ENCODE data around the gene NDFIP1. TPM values are rescaled to one million over a fixed set of nuclear protein-coding genes. Genes with fewer than 3 reads are reported as not detected.

The NDFIP1 gene
- total and polyA plus RNA-seq, 2 of the 4 experiments (the other 2 are of a cell fraction): 7.7 to 15.4 TPM

DNA sequence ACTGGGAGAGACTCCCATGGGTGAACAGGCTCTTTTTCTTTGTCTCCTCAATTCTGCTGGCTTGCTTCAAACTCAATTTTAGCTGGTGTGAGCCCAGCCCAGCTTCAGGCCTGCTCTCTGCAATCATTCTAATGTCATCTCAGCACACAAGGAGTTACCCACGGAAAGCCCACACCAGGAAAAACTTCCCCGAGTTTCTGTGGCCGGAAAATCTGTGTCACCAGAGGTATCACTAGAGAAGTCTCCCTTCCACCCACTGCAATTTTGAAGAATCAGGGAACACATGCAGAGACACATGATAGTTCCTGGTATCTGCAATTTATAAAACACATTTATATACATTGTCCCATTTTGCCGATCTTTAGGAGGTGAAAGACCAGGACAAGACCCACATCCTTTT, 13.5 kb upstream of the NDFIP1 start:
- no peak overlapping the region for H3K27ac ChIP-seq (ENCODE audit: insufficient read depth, low read length)
- no peak overlapping the region for H2AK5ac ChIP-seq (ENCODE audit: low read depth, low read length)
- H3K79me1 ChIP-seq (ENCODE audit: low read depth in 1 of 2, low read length in 2 of 2): no peaks in the 10 kb centered on the region
- no peak overlapping the region for H3K14ac ChIP-seq (replicated peaks; ENCODE audit: low read depth, low read length)
- H3K18ac ChIP-seq (ENCODE audit: low read depth, low read length): no peak overlapping the region
- H4K5ac ChIP-seq (ENCODE audit: low read depth, low read length): no peak overlapping the region
- H3K4me2 ChIP-seq (ENCODE audit: low read depth, low read length): no peak overlapping the region
- no peaks in the 10 kb centered on the region for H3K9me3 ChIP-seq (ENCODE audit: control insufficient read depth, insufficient read depth, low read length)
- no peak overlapping the region for H3K23ac ChIP-seq (ENCODE audit: low read depth, low read length)
- H3K9me1 ChIP-seq (ENCODE audit: insufficient read depth, low read length): no peaks in the 10 kb centered on the region
- no peak overlapping the region for H3K56ac ChIP-seq (ENCODE audit: extremely low read depth, insufficient read depth, low read length)
- no peak overlapping the region for H3K4ac ChIP-seq (ENCODE audit: low read depth, low read length)
- dilution Hi-C loops (cut with HindIII; ENCODE audit: low sequenced_read_pairs, unreplicated experiment) (no loop called here), in situ Hi-C loops (cut with MboI; ENCODE audit: low sequenced_read_pairs) (no loop called here), intact Hi-C loops (cut with micrococcal nuclease) (no loop called here)
- no peak overlapping the region for H2AFZ ChIP-seq (replicated peaks; ENCODE audit: low read length, poor library complexity)
- H2AK9ac ChIP-seq (replicated peaks; ENCODE audit: low read depth, low read length, poor library complexity): no peak overlapping the region
- H2BK20ac ChIP-seq (ENCODE audit: low read depth, low read length): no peak overlapping the region
- no peak overlapping the region for H2BK120ac ChIP-seq (ENCODE audit: low read depth, low read length)
- POLR2A ChIA-PET (ENCODE audit: unreplicated experiment): no interaction called here
- no peak overlapping the region for H2BK15ac ChIP-seq (ENCODE audit: low read depth, low read length)
- no peak overlapping the region for H3K9ac ChIP-seq (ENCODE audit: low read depth, low read length)
- no peak for TF ChIP-seq SMC3 (IDR thresholded peaks at IDR 0.05; ENCODE audit: low read depth, low read length)
- TF ChIP-seq, protein P1, sequence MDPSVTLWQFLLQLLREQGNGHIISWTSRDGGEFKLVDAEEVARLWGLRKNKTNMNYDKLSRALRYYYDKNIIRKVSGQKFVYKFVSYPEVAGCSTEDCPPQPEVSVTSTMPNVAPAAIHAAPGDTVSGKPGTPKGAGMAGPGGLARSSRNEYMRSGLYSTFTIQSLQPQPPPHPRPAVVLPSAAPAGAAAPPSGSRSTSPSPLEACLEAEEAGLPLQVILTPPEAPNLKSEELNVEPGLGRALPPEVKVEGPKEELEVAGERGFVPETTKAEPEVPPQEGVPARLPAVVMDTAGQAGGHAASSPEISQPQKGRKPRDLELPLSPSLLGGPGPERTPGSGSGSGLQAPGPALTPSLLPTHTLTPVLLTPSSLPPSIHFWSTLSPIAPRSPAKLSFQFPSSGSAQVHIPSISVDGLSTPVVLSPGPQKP (IDR thresholded peaks at IDR 0.05; ENCODE audit: borderline replicate concordance, low read depth, low read length): no peak
- TF ChIP-seq, protein P2, sequence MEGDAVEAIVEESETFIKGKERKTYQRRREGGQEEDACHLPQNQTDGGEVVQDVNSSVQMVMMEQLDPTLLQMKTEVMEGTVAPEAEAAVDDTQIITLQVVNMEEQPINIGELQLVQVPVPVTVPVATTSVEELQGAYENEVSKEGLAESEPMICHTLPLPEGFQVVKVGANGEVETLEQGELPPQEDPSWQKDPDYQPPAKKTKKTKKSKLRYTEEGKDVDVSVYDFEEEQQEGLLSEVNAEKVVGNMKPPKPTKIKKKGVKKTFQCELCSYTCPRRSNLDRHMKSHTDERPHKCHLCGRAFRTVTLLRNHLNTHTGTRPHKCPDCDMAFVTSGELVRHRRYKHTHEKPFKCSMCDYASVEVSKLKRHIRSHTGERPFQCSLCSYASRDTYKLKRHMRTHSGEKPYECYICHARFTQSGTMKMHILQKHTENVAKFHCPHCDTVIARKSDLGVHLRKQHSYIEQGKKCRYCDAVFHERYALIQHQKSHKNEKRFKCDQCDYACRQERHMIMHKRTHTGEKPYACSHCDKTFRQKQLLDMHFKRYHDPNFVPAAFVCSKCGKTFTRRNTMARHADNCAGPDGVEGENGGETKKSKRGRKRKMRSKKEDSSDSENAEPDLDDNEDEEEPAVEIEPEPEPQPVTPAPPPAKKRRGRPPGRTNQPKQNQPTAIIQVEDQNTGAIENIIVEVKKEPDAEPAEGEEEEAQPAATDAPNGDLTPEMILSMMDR (conservative IDR thresholded peaks at IDR 0.05; ENCODE audit: low read depth, low read length): no peak
- TF ChIP-seq MAFK (IDR thresholded peaks at IDR 0.05; ENCODE audit: low read depth, low read length): no peak
- no peak for TF ChIP-seq CHD1 (IDR thresholded peaks at IDR 0.05; ENCODE audit: low read depth, low read length)
- no peak for TF ChIP-seq POLR2A (IDR thresholded peaks at IDR 0.05; ENCODE audit: low read depth, low read length)
- no peak for TF ChIP-seq MAZ (IDR thresholded peaks at IDR 0.05; ENCODE audit: borderline replicate concordance, low read depth, low read length)
- TF ChIP-seq CEBPB (IDR thresholded peaks at IDR 0.05; ENCODE audit: low read depth, low read length): no peak
- no peak for TF ChIP-seq MXI1 (IDR thresholded peaks at IDR 0.05; ENCODE audit: borderline replicate concordance, low read depth, low read length)
- TF ChIP-seq, protein P3, sequence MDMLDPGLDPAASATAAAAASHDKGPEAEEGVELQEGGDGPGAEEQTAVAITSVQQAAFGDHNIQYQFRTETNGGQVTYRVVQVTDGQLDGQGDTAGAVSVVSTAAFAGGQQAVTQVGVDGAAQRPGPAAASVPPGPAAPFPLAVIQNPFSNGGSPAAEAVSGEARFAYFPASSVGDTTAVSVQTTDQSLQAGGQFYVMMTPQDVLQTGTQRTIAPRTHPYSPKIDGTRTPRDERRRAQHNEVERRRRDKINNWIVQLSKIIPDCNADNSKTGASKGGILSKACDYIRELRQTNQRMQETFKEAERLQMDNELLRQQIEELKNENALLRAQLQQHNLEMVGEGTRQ (IDR thresholded peaks at IDR 0.05; ENCODE audit: low read depth, low read length): no peak
- no peak for TF ChIP-seq NFE2L2 (IDR thresholded peaks at IDR 0.05; ENCODE audit: low read depth, low read length)
- H4K20me1 ChIP-seq (ENCODE audit: insufficient read depth, low read length): no peaks in the 10 kb centered on the region
- no peaks in the 10 kb centered on the region for H3K36me3 ChIP-seq (ENCODE audit: control insufficient read depth, insufficient read depth, low read length)
- peaks cover 10% of the 10 kb centered on the region for H3K27me3 ChIP-seq (ENCODE audit: control insufficient read depth, insufficient read depth, low read length)
- no CpG with 5 or more reads among the region's 4 CpGs for WGBS, 2 experiments (ENCODE audit: extremely low coverage in 2 of 2, insufficient read length in 1 of 2)
- no peak overlapping the region for H2BK5ac ChIP-seq (ENCODE audit: low read depth, low read length, poor library complexity, severe bottlenecking)
- no peak overlapping the region for H3K4me3 ChIP-seq (ENCODE audit: insufficient read depth, low read depth, low read length)
- H3K4me1 ChIP-seq (ENCODE audit: control insufficient read depth, insufficient read depth, low read length): no peaks in the 10 kb centered on the region
- no peak for DNase-seq
- no peak for ATAC-seq (ENCODE audit: low read depth)
- CTCF ChIA-PET: no interaction called here
- BruUV-seq (replicated peaks): no TSS peak
- H4K8ac ChIP-seq (ENCODE audit: low read depth in 2 of 2, low read length in 2 of 2): no peak overlapping the region
- no peak overlapping the region for H4K91ac ChIP-seq (ENCODE audit: insufficient read depth, low read depth, low read length)
